Natural killer cell (primary cell): ENCODE results near the gene PPP1R14B. TPM values are rescaled to one million over a fixed set of nuclear protein-coding genes. Genes with fewer than 3 reads are reported as not detected.

Experiments
- ATAC-seq, 3 donors: fragments of 150-1000 bp in 2 of 3; fragments of 200-7000 bp in 1 of 3; cut with Tn5 transposase; 1 replicate in 1 of 3; 2 replicates in 2 of 3; pipeline ENCODE4 v1.10.0; 2021; ENCODE audit warnings: mild to moderate bottlenecking in 2 of 3, moderate library complexity in 2 of 3
- DNase-seq, 2 donors: peaks; one replicate each; pipeline versions ENCODE4 v3.0.0 to v3.0.0-alpha.2; 2013 to 2021; ENCODE audit warnings: mixed read lengths in 1 of 2
- H3K27ac ChIP-seq: one replicate; pipeline ENCODE4 v1.5.1; 2013; ENCODE audit warnings: mild to moderate bottlenecking, low read length
- H3K27me3 ChIP-seq: one replicate; pipeline ENCODE4 v1.6.1; 2013; ENCODE audit warnings: low read length; ENCODE audit not compliant: control insufficient read depth, insufficient read depth
- H3K36me3 ChIP-seq: one replicate; pipeline ENCODE4 v1.6.1; 2013; ENCODE audit warnings: low read length; ENCODE audit not compliant: control insufficient read depth, insufficient read depth
- H3K4me1 ChIP-seq: one replicate; pipeline ENCODE4 v1.6.1; 2013; ENCODE audit warnings: low read length; ENCODE audit not compliant: control insufficient read depth, insufficient read depth
- H3K4me3 ChIP-seq: one replicate; pipeline ENCODE4 v1.5.1; 2013; ENCODE audit warnings: low read length
- H3K9me3 ChIP-seq: one replicate; pipeline ENCODE4 v1.6.1; 2013; ENCODE audit warnings: low read length; ENCODE audit not compliant: control insufficient read depth, insufficient read depth
- H3K27ac Mint-ChIP-seq, 2 donors: one replicate each; pipeline ENCODE4 v1.8.0; 2022; ENCODE audit warnings: mild to moderate bottlenecking in 2 of 2, mixed read lengths in 2 of 2, moderate library complexity in 1 of 2
- H3K27me3 Mint-ChIP-seq, 2 donors: one replicate each; pipeline ENCODE4 v1.8.0; 2022; ENCODE audit warnings: low read depth in 2 of 2, mixed read lengths in 2 of 2
- H3K36me3 Mint-ChIP-seq: one replicate; pipeline ENCODE4 v1.8.0; 2022; ENCODE audit warnings: mixed read lengths
- H3K4me1 Mint-ChIP-seq, 2 donors: one replicate each; pipeline ENCODE4 v1.8.0; 2022; ENCODE audit warnings: mixed read lengths in 2 of 2
- H3K4me3 Mint-ChIP-seq: one replicate; pipeline ENCODE4 v1.8.0; 2022; ENCODE audit warnings: mild to moderate bottlenecking, moderate library complexity, mixed read lengths
- H3K9me3 Mint-ChIP-seq, 2 donors: one replicate each; pipeline ENCODE4 v1.8.0; 2022; ENCODE audit warnings: mixed read lengths in 2 of 2
- CTCF ChIP-seq: fragments of 200-600 bp; IDR thresholded peaks from one replicate; pipeline ENCODE4 v1.8.0; 2022; ENCODE audit warnings: antibody characterized with exemption
- WGBS: methylation state at CpG from one replicate; pipeline ENCODE4 v1.1.7; 2013; ENCODE audit warnings: missing lambda C conversion rate; ENCODE audit not compliant: insufficient coverage; 5-methylcytosine and 5-hydroxymethylcytosine counted together
- intact Hi-C: fragments of 100-400 bp; cut with micrococcal nuclease; formaldehyde crosslinking; loops from one replicate; pipeline ENCODE4 v1.14.2; 2022
- total RNA-seq, 4 donors: library from RNA; stranded (reverse); fragments of 120-200 nt in 1 of 4; gene quantifications; one replicate each; pipeline versions ENCODE4 v1.2.3 to v1.2.4, GENCODE V29; 2013 to 2022

The PPP1R14B gene
- total RNA-seq, 3 donors from 2014 or later (not counting 1 experiment from before 2014, with no cell fraction given), result 16.9 to 21.3 (median 21.0) TPM

- intact Hi-C loops, result no loop called here
These were observed 15.7 kb upstream of the PPP1R14B start for GRCh38 chr11:64262271-64263002.

GRCh38 chr11:64261556-64262080 is 14.9 kb upstream of the PPP1R14B start:
- Mint-ChIP-seq H3K27me3 (no peaks in the 10 kb centered on the region), H3K36me3 (no peaks in the 10 kb centered on the region), H3K4me1 (peaks cover 0 to 9% of the 10 kb centered on the region in 2 donors), H3K4me3 (no peak overlapping the region), H3K27ac (no peak overlapping the region), H3K9me3 (no peaks in the 10 kb centered on the region)
- ATAC-seq (no peak), DNase-seq (no peak)
- no peaks in the 10 kb centered on the region for H3K9me3 ChIP-seq
- intact Hi-C loops, result no loop called here
- H3K36me3 ChIP-seq, result peaks cover 2% of the 10 kb centered on the region
- no peak overlapping the region for H3K27ac ChIP-seq
- no peaks in the 10 kb centered on the region for H3K4me1 ChIP-seq
- no peak overlapping the region for H3K4me3 ChIP-seq
- 95% methylated on average over 18 of the region's 18 CpGs for WGBS
- no peaks in the 10 kb centered on the region for H3K27me3 ChIP-seq
- TF ChIP-seq CTCF, result no peak

More at GRCh38 chr11:64262271-64263002, 15.7 kb upstream of the PPP1R14B start:
- no peak overlapping the region for H3K4me3 ChIP-seq
- peaks cover 0 to 9% of the 10 kb centered on the region in 2 donors for H3K4me1 Mint-ChIP-seq
- no peaks in the 10 kb centered on the region for H3K9me3 ChIP-seq
- no peak overlapping the region for H3K27ac Mint-ChIP-seq
- H3K27ac ChIP-seq, result no peak overlapping the region
- H3K4me3 Mint-ChIP-seq, result no peak overlapping the region
- peaks cover 1% of the 10 kb centered on the region for H3K4me1 ChIP-seq
- 96% methylated on average over 42 of the region's 42 CpGs for WGBS
- no peaks in the 10 kb centered on the region for H3K27me3 Mint-ChIP-seq
- TF ChIP-seq CTCF, result no peak
- ATAC-seq, result no peak
- no peaks in the 10 kb centered on the region for H3K36me3 Mint-ChIP-seq
- H3K36me3 ChIP-seq, result no peaks in the 10 kb centered on the region
- H3K27me3 ChIP-seq, result no peaks in the 10 kb centered on the region
- no peak for DNase-seq
- no peaks in the 10 kb centered on the region for H3K9me3 Mint-ChIP-seq

- no peaks in the 10 kb centered on the region for H3K36me3 Mint-ChIP-seq
- Histone ChIP-seq H3K4me1 (no peaks in the 10 kb centered on the region), H3K27me3 (no peaks in the 10 kb centered on the region), H3K36me3 (peaks cover 6% of the 10 kb centered on the region), H3K27ac (no peak overlapping the region), H3K9me3 (no peaks in the 10 kb centered on the region), H3K4me3 (no peak overlapping the region)
- no peak overlapping the region for H3K4me3 Mint-ChIP-seq
- no peaks in the 10 kb centered on the region for H3K9me3 Mint-ChIP-seq
- no peak for ATAC-seq
- intact Hi-C loops, result no loop called here
- H3K27ac Mint-ChIP-seq, result peak overlapping the region in 1 of 2 donors; percentile 37
- no peak for TF ChIP-seq CTCF
- DNase-seq, result no peak
- 90% methylated on average over 6 of the region's 6 CpGs for WGBS
- peaks cover 0 to 9% of the 10 kb centered on the region in 2 donors for H3K4me1 Mint-ChIP-seq
- H3K27me3 Mint-ChIP-seq, result no peaks in the 10 kb centered on the region
These were observed 13.5 kb upstream of the PPP1R14B start for GRCh38 chr11:64260147-64260708.
